OCI-LY1 (cell line): ENCODE data around the gene GZF1.

Experiments used
- CTCF ChIP-seq: fragments of 200-600 bp; sonication (generic), shearing (Covaris generic); IDR thresholded peaks from 2 replicates; pipeline ENCODE4 v1.5.1; 2017; ENCODE audit warnings: mild to moderate bottlenecking, antibody characterized with exemption, low read length, moderate library complexity, mixed read lengths
- EZH2 ChIP-seq: fragments of 200-600 bp; sonication (generic), shearing (Covaris generic); IDR thresholded peaks from 2 replicates; pipeline ENCODE4 v1.8.0; 2017; ENCODE audit warnings: borderline replicate concordance, mixed run types, mild to moderate bottlenecking, antibody characterized with exemption, low read length, moderate library complexity, mixed read lengths

GRCh38 chr20:23390091-23390774 lies 28.3 kb downstream of the GZF1 start:
- TF ChIP-seq CTCF (no peak), EZH2 (no peak)
